ENCODE measurements around the gene PNLIPRP3.

Gene PNLIPRP3

DNA sequence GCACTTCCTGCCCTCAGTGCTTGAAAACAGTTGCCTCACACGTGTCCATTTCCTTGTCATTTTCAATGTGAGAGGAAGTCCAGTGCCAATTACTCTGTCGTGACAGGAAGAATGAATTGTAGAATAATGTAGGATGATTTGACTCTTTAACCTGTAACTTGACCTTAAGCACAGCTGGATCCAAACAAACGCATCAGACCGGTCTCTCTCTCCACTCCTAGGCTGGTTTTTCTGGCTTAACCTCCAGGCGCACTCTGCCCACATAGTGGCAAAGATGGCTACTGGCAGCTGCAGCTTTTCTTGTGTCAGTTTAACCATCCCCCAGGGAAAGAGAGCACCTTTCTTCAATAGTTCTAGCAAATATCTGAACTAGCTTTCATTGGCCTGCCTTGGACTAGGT, 29.4 kb upstream of the PNLIPRP3 start:
- DNase-seq (ENCODE audit: low read depth in 2 of 2): no peak
- TF ChIP-seq, protein P1, sequence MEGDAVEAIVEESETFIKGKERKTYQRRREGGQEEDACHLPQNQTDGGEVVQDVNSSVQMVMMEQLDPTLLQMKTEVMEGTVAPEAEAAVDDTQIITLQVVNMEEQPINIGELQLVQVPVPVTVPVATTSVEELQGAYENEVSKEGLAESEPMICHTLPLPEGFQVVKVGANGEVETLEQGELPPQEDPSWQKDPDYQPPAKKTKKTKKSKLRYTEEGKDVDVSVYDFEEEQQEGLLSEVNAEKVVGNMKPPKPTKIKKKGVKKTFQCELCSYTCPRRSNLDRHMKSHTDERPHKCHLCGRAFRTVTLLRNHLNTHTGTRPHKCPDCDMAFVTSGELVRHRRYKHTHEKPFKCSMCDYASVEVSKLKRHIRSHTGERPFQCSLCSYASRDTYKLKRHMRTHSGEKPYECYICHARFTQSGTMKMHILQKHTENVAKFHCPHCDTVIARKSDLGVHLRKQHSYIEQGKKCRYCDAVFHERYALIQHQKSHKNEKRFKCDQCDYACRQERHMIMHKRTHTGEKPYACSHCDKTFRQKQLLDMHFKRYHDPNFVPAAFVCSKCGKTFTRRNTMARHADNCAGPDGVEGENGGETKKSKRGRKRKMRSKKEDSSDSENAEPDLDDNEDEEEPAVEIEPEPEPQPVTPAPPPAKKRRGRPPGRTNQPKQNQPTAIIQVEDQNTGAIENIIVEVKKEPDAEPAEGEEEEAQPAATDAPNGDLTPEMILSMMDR (IDR thresholded peaks at IDR 0.05; ENCODE audit: low read depth, low read length): no peak
- no peak overlapping the region for H3K4me3 ChIP-seq (replicated peaks in 1 of 2; ENCODE audit: low read depth in 2 of 2, low read length in 2 of 2)

DNA sequence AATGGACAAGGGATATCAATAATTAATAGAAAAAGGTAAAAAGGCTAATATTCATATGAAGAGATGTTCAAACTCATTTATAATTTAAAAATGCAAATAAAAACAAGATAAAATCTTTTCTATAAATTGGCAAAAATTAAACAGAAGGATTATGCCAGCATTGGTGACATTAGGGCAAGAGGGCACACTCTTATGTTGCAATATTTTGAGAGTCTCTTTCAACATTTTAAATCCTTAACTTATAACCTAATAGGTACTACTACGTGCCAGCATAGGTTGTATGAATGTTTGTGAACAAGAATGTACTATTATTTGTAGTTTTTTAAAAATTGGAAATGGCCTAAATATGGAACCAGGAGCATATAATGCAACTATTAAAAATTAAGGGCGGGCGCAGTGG, 24.8 kb upstream of the PNLIPRP3 start:
- TF ChIP-seq, protein P1 (IDR thresholded peaks at IDR 0.05; ENCODE audit: low read depth, low read length): no peak
- H3K4me3 ChIP-seq (replicated peaks in 1 of 2; ENCODE audit: low read depth in 2 of 2, low read length in 2 of 2): no peak overlapping the region
- DNase-seq (ENCODE audit: low read depth in 2 of 2): no peak

DNA sequence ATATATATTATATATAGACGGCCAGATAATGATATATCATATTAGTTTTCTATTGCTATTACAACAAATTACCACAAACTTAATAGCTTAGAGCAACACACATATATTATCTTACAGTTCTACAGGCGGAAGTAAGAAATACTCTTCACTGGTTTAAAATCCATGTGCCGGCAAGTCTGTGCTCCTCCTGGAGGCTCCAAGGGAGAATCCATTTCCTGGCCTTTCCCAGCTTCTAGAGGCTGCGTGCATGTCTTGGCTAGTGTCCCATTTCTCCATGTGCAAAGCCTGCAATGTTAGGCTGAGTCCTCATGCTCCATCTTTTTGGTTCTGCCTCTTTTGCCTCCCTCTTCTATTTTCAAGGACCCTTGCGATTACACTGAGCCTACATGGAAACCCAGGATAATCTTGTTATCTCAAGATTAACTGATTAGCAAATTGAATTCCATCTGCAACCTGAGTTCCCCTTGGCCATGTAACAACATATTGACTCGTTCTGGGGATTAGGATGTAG, 23.9 kb upstream of the PNLIPRP3 start:
- H3K4me3 ChIP-seq (replicated peaks in 1 of 2; ENCODE audit: low read depth in 2 of 2, low read length in 2 of 2): no peak overlapping the region
- TF ChIP-seq, protein P1 (IDR thresholded peaks at IDR 0.05; ENCODE audit: low read depth, low read length): no peak
- no peak for DNase-seq (ENCODE audit: low read depth in 2 of 2)

DNA sequence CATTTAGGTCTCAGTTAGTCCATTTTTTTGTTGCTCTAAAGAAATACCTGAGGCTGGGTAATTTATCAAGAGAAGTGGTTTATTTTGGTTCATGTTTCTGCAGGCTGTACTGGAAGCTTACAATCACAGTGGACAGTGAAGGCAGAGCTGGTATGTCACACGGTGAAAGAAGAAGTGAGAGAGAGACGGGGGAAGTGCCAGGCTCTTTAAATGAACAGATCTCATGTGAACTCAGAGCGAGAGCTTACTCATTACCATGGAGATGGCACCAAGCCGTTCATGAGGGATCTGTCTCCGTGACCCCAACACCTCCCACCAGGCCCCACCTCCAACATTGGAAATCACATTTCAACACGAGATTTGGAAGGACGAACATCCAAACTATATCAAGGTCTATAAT, 18.9 kb upstream of the PNLIPRP3 start:
- TF ChIP-seq, protein P1 (IDR thresholded peaks at IDR 0.05; ENCODE audit: low read depth, low read length): no peak

DNA sequence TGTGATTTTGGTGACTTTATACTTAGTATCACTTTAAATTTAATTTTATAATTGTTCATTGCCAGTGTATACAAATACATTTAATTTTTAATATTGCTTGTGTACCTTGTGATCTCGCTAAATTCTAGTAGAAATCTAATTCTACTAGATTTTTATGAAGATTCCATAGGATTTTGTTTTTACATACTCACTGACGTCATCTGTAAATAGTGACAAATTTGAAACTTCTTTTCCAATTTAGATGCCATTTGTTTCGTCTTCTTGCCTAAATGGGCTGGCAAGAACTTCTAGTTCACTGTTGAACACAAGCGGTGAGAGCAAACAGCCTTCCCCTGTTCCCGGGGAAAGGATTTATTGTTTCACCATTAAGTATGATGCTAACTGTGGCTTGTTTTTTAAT, 17.3 kb upstream of the PNLIPRP3 start:
- TF ChIP-seq, protein P1 (IDR thresholded peaks at IDR 0.05; ENCODE audit: low read depth, low read length): no peak
- no peak overlapping the region for H3K4me3 ChIP-seq (replicated peaks in 1 of 2; ENCODE audit: low read depth in 2 of 2, low read length in 2 of 2)
- DNase-seq (ENCODE audit: low read depth in 2 of 2): no peak

More for the DNA sequence above, 18.9 kb upstream of the PNLIPRP3 start:
- H3K4me3 ChIP-seq (replicated peaks in 1 of 2; ENCODE audit: low read depth in 2 of 2, low read length in 2 of 2): no peak overlapping the region
- no peak for DNase-seq (ENCODE audit: low read depth in 2 of 2)

DNA sequence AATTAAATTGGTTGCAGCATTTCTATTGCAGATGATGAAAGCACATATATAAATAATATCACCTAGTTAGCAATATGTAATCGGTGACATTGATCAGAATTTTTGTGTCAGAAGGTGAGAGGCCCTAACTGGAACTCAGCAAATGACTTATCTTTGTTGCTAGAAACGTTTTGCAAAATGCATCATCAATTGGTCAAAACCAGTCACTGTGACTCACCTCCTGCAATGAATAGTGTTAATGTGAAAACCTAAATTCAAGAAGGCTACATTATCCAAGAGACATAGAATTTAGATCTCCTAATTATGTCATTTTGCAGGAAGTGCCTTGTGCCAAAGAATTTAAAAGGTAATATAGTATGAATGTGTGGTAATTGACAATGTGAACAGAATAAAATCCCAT, 9.8 kb upstream of the PNLIPRP3 start:
- no peak overlapping the region for H3K4me3 ChIP-seq (replicated peaks in 1 of 2; ENCODE audit: low read depth in 2 of 2, low read length in 2 of 2)
- DNase-seq (ENCODE audit: low read depth in 2 of 2): no peak
- TF ChIP-seq, protein P1 (IDR thresholded peaks at IDR 0.05; ENCODE audit: low read depth, low read length): no peak

DNA sequence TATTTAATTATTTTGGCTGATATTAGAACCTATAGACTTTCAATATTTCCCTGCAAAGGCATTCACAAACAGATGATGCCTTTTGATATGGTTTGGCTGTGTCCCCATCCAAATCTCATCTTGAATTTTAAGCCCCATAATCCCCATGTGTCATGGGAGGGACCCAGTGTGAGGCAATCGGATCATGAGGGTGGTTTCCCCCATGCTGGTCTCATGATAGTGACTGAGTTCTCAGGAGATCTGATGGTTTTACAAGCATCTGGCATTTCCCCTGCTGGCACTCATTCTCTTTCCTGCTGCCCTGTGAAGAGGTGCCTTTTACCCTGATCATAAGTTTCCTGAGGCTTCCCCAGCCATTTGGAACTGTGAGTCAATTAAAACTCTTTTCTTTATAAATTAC, 9.3 kb upstream of the PNLIPRP3 start:
- no peak for DNase-seq (ENCODE audit: low read depth in 2 of 2)
- no peak overlapping the region for H3K4me3 ChIP-seq (replicated peaks in 1 of 2; ENCODE audit: low read depth in 2 of 2, low read length in 2 of 2)
- TF ChIP-seq, protein P1 (IDR thresholded peaks at IDR 0.05; ENCODE audit: low read depth, low read length): no peak

Data from cardiac fibroblast (primary cell).